Esophagus muscularis mucosa (tissue), 4 donors: Measurements from ENCODE around the gene POU2F2.

Source experiments
- EP300 ChIP-seq: sonication (generic); formaldehyde crosslinking; IDR thresholded peaks from one replicate; pipeline ENCODE4 v1.6.1; 2017; ENCODE audit warnings: antibody characterized with exemption
- POLR2A ChIP-seq: fragments of 450-650 bp; IDR thresholded peaks from one replicate; pipeline ENCODE4 v1.6.1; 2017; ENCODE audit warnings: antibody characterized with exemption, moderate library complexity, mild to moderate bottlenecking, low read depth
- POLR2AphosphoS5 ChIP-seq, 2 donors: sonication (generic); formaldehyde crosslinking; IDR thresholded peaks; one replicate each; pipeline ENCODE4 v1.6.1; 2017; ENCODE audit warnings: antibody characterized with exemption in 2 of 2
- TF ChIP-seq, protein P1 (sequence below), 3 experiments: fragments of 200-600 bp in 2 of 3; fragments of 450-650 bp in 1 of 3; sonication (generic) in 2 of 3; IDR thresholded peaks; one replicate each; pipeline ENCODE4 v1.5.1; 2017 to 2019; ENCODE audit warnings: antibody characterized with exemption in 3 of 3, mild to moderate bottlenecking in 2 of 3, moderate library complexity in 1 of 3

DNA sequence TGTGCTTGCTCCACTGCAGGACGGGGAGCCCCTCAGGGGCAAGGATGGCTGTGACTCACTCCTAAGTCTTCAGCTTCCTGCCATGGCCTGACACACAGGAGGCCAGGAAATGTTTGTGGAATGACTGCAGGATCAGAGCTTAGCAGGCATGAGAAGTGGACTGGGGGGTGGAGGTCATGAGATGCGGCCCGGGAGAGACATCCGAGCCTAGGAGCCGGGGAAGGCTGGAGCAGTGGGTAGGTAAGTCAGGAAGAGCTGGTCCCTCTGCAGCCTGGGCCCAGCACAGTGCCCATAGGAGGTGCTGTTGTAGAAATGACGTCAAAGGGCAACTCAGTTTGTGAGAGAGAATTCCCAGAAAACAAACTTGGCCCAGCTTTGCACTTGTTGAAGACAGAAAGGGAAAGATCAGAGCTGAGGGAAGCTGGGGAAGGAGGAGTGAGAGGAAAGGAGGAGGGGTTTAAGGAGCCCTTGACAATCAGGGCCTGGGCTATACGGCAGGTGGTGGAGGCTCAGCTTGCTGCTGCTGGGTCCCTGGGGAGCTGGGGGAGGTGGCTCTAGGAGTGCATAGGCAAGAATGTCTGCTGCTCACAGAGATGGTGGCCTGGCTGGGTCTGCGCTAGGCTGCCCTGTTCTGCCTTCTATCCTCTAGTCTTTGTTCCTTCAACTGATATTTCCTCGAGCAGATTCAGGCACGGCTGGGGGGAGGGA is 18.5 kb downstream of the POU2F2 start:
- TF ChIP-seq, protein P1, sequence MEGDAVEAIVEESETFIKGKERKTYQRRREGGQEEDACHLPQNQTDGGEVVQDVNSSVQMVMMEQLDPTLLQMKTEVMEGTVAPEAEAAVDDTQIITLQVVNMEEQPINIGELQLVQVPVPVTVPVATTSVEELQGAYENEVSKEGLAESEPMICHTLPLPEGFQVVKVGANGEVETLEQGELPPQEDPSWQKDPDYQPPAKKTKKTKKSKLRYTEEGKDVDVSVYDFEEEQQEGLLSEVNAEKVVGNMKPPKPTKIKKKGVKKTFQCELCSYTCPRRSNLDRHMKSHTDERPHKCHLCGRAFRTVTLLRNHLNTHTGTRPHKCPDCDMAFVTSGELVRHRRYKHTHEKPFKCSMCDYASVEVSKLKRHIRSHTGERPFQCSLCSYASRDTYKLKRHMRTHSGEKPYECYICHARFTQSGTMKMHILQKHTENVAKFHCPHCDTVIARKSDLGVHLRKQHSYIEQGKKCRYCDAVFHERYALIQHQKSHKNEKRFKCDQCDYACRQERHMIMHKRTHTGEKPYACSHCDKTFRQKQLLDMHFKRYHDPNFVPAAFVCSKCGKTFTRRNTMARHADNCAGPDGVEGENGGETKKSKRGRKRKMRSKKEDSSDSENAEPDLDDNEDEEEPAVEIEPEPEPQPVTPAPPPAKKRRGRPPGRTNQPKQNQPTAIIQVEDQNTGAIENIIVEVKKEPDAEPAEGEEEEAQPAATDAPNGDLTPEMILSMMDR (IDR thresholded peaks at IDR 0.05): no peak
- TF ChIP-seq EP300: no peak
- no peak for TF ChIP-seq POLR2A
- TF ChIP-seq POLR2AphosphoS5 (IDR thresholded peaks at IDR 0.05): no peak
